Parathyroid adenoma (tissue), 2 donors: ENCODE measurements around the gene CYP46A1.

ENCODE experiments used
- H2AFZ ChIP-seq: fragments of 300-600 bp; sonication (generic); one replicate; pipeline ENCODE4 v1.7.0; 2017; ENCODE audit warnings: antibody characterized with exemption, mild to moderate bottlenecking
- H3K27ac ChIP-seq: fragments of 300-600 bp; sonication (generic); one replicate; pipeline ENCODE4 v1.7.0; 2017
- H3K27me3 ChIP-seq: fragments of 300-600 bp; sonication (generic); one replicate; pipeline ENCODE4 v1.7.0; 2017; ENCODE audit warnings: low read length; ENCODE audit not compliant: control insufficient read depth, insufficient read depth
- H3K36me3 ChIP-seq: fragments of 300-600 bp; sonication (generic); one replicate; pipeline ENCODE4 v1.7.0; 2017; ENCODE audit warnings: low read length; ENCODE audit not compliant: control insufficient read depth, insufficient read depth
- H3K4me1 ChIP-seq: fragments of 300-600 bp; sonication (generic); one replicate; pipeline ENCODE4 v1.7.0; 2017; ENCODE audit warnings: control low read depth
- H3K4me2 ChIP-seq: fragments of 300-600 bp; sonication (generic); one replicate; pipeline ENCODE4 v1.7.0; 2017; ENCODE audit warnings: low read length
- H3K4me3 ChIP-seq: fragments of 300-600 bp; sonication (generic); one replicate; pipeline ENCODE4 v1.7.0; 2017; ENCODE audit warnings: low read depth, low read length
- H3K79me2 ChIP-seq: fragments of 300-600 bp; sonication (generic); one replicate; pipeline ENCODE4 v1.7.0; 2017; ENCODE audit warnings: control low read depth
- H3K9ac ChIP-seq: fragments of 300-600 bp; sonication (generic); one replicate; pipeline ENCODE4 v1.7.0; 2017; ENCODE audit warnings: mild to moderate bottlenecking
- H3K9me3 ChIP-seq: fragments of 300-600 bp; sonication (generic); one replicate; pipeline ENCODE4 v1.7.0; 2017; ENCODE audit warnings: low read length; ENCODE audit not compliant: control insufficient read depth
- CTCF ChIP-seq: fragments of 300-600 bp; sonication (generic); IDR thresholded peaks from one replicate; pipeline ENCODE4 v1.7.0; 2017; ENCODE audit warnings: antibody characterized with exemption, mild to moderate bottlenecking
- donor health status: primary hyperparathyroidism.

The CYP46A1 gene

GRCh38 chr14:99764222-99764706 lies 80.2 kb downstream of the CYP46A1 start:
- no peak for TF ChIP-seq CTCF
- Histone ChIP-seq H3K9ac (no peak overlapping the region), H3K36me3 (no peaks in the 10 kb centered on the region), H3K4me3 (no peak overlapping the region), H3K27me3 (no peaks in the 10 kb centered on the region), H3K27ac (no peak overlapping the region), H3K9me3 (no peaks in the 10 kb centered on the region), H2AFZ (no peak overlapping the region), H3K4me2 (no peak overlapping the region), H3K79me2 (no peaks in the 10 kb centered on the region), H3K4me1 (no peaks in the 10 kb centered on the region)

DNA sequence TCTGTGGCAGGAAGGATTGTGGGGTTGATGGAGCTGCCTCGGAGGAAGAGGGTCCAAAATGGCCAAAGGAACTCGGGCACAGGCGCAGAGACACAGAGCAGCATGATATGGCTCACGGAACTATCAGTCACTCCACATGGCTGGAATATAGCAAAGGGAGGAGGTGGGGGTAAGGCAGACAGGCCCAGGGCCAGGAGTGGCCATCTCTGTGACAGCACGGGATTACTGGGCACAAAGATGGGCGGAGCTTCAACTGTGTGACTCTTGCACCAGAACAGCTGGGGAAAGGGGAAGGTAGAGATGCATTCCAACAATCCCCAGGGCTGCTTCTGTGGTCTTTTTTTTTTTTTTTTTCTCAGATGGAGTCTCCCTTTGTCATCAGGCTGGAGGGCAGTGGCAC lies 84.3 kb downstream of the CYP46A1 start:
- Histone ChIP-seq H3K4me2 (no peak overlapping the region), H3K27me3 (no peaks in the 10 kb centered on the region), H3K4me1 (no peaks in the 10 kb centered on the region), H3K9me3 (no peaks in the 10 kb centered on the region), H3K27ac (no peak overlapping the region), H2AFZ (no peak overlapping the region), H3K36me3 (no peaks in the 10 kb centered on the region), H3K4me3 (no peak overlapping the region), H3K9ac (no peak overlapping the region), H3K79me2 (no peaks in the 10 kb centered on the region)
- TF ChIP-seq CTCF = no peak

DNA sequence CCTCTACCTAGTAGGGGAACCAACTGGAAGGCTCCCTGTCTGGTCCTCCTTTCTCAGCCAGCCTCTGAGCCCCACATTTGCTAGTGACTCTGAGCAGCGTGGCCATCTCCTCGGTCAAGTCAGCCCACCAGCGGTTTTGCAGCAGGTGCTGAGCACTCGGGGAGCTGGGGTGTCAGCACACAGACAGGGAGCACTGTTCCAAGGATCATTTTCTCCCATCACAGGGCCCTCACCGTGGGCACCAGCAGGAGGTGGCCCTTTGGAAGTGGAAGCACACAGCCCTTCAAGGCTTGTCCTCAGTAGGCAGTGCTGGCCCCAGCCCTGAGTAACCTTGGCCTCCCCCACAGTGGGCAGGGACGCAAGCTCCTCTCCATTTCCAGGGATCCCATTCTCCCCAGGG lies 85.0 kb downstream of the CYP46A1 start:
- Histone ChIP-seq H3K79me2 (no peaks in the 10 kb centered on the region), H3K4me1 (no peaks in the 10 kb centered on the region), H3K27ac (no peak overlapping the region), H3K9ac (no peak overlapping the region), H3K4me2 (no peak overlapping the region), H3K9me3 (no peaks in the 10 kb centered on the region), H3K36me3 (no peaks in the 10 kb centered on the region), H3K27me3 (no peaks in the 10 kb centered on the region), H2AFZ (no peak overlapping the region), H3K4me3 (no peak overlapping the region)
- no peak for TF ChIP-seq CTCF

DNA sequence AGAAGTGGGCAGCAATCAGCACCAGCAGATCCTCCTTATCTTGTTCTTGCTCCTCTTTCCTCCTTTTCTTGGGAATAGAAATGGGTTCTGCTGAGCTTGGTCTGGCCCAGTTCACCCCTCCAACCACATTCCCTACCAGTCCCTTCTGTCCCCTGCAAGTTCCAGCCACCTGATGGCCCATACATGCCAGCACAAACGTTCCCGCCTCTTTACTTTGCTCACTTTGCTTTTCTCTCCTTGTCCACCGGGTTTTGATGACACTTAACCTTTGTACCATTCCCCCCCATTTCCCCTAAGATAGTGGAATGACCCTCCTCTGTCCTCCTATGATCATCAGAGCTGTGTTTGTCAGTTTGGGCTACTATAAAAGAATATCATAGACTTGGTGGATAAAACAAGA lies 85.7 kb downstream of the CYP46A1 start:
- no peak overlapping the region for H3K4me3 ChIP-seq
- no peaks in the 10 kb centered on the region for H3K9me3 ChIP-seq
- H3K79me2 ChIP-seq = no peaks in the 10 kb centered on the region
- TF ChIP-seq CTCF = no peak
- no peaks in the 10 kb centered on the region for H3K4me1 ChIP-seq
- no peaks in the 10 kb centered on the region for H3K36me3 ChIP-seq
- no peaks in the 10 kb centered on the region for H3K27me3 ChIP-seq
- H3K27ac ChIP-seq = no peak overlapping the region
- H3K9ac ChIP-seq = no peak overlapping the region
- H3K4me2 ChIP-seq = no peak overlapping the region
- H2AFZ ChIP-seq = no peak overlapping the region
